Daoy (cell line): ENCODE results near the gene SCYL1. TPM values are rescaled to one million over a fixed set of nuclear protein-coding genes. Genes with fewer than 3 reads are reported as not detected.

Experiments used
- DNase-seq: peaks from one replicate; pipeline ENCODE4 v3.0.0-alpha.2; 2015; ENCODE audit warnings: low read depth
- total RNA-seq: library from RNA; depleted of rRNA; stranded (reverse); fragments of >200 nt; shearing (Covaris generic); gene quantifications from 2 replicates; pipeline ENCODE4 v1.2.3, GENCODE V29; 2014

Gene SCYL1
- total RNA-seq, 1 experiment from 2014 or later: 69.4 TPM

DNA sequence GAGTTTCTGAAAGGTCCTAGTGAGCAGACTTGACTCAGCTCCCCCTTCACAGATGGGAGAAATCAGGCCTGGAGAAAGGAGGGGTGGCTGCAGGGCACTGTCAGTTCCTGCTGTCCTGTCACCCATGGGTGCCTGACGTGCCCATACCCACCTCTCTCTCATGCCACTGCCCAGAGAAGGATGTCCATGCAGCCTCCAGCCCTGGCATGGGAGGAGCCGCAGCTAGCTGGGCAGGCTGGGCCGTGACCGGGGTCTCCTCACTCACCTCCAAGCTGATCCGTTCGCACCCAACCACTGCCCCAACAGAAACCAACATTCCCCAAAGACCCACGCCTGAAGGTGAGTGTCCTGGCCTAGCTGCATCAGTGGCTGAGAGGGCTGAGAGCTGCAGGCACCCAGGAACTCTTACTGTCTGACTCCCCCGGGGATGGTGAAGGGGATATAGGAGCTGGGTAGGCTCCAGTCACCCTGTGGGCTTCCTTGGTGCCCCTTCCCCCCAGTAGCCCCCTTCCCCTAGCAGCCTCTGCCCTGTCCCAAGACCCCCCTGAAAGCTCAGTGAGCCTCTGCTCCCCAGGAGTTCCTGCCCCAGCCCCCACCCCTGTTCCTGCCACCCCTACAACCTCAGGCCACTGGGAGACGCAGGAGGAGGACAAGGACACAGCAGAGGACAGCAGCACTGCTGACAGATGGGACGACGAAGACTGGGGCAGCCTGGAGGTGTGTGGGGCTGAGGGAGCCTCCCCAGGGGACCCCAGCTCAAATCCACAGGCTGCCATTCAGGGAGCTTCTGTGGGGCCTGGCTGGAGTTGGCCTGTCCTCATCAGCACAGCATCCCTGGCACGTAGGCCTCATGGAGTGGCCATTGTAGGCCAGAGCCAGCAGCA, 11.8 kb downstream of the SCYL1 start:
- DNase-seq: no peak

DNA sequence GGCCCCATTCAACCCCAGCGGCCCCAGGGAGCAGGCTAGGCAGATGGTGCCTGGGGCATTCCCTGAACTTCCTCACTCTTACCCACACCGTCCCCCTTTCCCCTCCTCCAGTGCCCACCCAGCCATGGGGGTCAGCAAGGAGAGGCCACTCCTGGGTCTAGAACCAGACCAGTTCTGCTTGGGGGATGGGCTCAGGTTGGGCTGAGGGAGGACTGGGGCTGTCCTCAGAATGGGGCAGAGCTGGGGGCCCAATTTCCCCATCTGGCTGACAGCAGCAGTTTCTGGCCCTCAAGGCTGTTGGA, 12.4 kb downstream of the SCYL1 start:
- DNase-seq: no peak

DNA sequence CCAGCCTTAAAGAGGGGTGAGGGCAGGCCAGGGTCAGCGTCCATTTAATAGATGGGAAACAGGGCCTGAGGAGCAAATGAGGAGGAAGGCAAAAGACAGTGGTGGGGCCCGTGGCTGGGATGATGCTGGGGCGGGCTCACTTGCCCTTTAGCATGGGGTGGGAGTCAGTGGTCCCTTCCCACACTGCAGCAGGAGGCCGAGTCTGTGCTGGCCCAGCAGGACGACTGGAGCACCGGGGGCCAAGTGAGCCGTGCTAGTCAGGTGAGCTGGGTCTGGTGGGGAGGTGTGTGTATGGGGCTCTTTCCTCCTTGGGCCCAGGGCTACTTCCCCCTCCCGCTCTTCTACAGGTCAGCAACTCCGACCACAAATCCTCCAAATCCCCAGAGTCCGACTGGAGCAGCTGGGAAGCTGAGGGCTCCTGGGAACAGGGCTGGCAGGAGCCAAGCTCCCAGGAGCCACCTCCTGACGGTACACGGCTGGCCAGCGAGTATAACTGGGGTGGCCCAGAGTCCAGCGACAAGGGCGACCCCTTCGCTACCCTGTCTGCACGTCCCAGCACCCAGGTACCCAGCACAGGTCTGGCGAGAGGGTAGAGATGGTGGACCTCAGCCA, 12.8 kb downstream of the SCYL1 start:
- no peak for DNase-seq

DNA sequence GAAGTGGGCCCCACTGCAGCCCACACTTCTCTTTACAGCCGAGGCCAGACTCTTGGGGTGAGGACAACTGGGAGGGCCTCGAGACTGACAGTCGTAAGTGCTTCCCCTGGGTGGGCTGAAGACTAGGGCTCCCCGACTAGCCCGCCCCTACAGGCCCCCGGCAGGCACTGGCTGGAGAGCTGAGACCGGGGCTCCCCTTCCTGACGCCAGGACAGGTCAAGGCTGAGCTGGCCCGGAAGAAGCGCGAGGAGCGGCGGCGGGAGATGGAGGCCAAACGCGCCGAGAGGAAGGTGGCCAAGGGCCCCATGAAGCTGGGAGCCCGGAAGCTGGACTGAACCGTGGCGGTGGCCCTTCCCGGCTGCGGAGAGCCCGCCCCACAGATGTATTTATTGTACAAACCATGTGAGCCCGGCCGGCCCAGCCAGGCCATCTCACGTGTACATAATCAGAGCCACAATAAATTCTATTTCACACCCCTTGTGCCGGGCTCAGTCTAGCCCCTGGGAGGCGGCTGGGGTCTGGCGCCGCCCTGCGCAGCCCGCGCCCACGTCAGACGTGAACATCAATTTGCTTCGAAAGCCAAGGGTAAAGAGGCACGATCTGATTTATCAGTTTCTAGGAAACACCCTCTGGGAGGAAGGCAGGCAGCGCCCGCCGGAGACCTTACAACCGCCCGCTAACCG, 13.5 kb downstream of the SCYL1 start:
- no peak for DNase-seq

DNA sequence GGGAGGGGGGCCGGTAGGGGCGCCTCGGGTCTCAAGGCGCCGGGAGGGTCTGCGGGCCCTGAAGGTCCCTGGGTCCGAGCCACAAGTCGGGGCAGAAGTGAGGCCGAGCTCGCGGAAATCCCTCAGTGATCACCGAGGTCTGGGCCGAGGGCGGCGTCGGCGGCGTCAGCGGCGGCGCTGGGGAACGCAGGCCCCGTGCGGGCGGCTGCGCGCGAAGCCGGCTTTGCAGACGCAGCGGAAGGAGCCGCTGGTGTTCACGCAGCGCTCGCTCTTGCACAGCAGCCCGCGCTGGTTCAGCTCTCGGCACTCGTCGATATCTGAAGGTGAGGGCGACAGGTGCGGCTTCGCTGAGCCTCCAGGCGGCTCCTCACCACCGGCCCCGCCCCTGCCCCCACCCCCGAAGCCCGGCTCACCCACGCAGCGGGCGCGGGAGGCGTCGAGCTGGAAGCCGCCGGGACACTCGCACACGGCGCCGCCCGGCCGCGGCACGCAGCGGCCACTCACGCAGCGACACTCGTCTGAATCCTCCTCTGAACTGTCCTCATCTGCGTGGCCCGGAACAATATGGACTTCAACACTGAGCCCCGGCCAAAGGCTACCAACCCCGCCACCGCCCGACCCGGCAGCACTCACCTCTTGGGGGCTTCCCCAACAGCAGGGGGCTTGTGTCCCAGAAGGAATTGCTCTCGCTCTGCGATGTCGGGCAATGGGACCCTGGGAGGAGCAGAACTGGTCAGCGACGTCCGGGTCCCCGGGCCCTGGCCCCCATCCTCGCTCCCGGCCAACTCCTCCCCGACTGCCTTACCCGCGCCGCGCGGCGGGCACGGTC, 14.2 kb downstream of the SCYL1 start:
- DNase-seq: no peak

DNA sequence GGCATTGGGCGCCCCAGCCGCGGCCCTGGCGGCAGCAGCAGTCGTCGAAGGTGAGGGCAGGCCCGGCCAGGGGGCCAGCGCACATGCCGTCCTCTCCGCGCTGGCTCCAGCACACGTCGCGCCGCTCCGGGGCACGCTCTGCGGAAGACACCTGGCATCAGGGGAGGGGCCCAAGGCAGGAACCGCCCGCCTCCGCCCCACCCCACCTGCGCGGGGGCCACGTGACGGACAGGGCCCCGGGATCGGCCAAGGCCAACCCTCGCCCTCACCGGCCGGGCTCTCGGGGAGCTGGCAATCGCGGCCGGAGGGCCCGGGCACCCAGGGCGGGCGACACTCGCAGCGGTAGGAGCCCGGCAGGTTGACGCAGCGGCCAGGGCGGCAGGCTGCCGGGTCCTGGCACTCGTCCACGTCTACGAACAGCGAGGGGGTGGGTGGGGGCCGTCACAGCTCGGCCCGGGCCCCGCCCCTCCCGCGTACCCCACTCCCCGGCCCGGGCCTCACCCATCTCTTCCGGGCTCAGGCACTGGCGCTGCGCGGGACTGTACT, 14.9 kb downstream of the SCYL1 start:
- no peak for DNase-seq

DNA sequence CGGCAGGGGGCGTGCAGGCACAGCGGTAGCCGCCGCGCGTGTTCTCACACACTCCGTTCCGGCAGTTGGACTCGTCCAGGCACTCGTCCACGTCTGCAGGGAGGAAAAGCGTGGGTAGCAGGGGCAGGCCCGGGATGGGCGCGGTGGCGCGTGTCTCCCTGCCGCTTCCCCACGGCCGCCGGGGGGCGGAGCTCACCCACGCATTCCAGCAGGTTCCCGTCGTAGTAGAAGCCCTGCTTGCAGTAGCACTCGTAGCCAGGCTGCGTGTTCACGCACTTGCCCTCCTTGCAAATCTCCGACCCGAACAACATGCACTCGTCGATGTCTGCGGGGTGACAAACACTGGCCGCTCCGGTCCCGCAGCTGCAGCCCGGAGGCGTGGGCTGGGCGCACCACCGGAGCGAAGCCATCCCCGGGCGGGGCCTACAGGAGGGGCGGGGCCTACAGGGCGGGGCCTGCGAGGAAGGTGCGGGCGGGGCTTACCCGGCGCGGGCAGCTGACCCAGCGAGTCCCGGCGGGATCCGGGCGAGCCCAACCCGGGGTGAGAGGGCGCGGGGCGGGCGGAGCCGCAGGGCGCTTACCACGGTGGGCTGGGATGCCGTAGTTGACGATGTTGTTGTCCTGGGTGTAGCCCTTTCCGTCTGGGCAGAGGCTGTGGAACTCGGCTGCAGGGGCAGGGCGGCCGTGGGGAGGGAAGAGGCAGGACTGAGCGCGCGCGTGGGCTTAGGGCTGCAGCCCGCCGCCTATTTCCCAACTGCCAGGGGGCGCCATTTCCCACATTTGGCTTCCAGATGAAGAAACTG, 15.6 kb downstream of the SCYL1 start:
- peak; percentile 93 for DNase-seq

DNA sequence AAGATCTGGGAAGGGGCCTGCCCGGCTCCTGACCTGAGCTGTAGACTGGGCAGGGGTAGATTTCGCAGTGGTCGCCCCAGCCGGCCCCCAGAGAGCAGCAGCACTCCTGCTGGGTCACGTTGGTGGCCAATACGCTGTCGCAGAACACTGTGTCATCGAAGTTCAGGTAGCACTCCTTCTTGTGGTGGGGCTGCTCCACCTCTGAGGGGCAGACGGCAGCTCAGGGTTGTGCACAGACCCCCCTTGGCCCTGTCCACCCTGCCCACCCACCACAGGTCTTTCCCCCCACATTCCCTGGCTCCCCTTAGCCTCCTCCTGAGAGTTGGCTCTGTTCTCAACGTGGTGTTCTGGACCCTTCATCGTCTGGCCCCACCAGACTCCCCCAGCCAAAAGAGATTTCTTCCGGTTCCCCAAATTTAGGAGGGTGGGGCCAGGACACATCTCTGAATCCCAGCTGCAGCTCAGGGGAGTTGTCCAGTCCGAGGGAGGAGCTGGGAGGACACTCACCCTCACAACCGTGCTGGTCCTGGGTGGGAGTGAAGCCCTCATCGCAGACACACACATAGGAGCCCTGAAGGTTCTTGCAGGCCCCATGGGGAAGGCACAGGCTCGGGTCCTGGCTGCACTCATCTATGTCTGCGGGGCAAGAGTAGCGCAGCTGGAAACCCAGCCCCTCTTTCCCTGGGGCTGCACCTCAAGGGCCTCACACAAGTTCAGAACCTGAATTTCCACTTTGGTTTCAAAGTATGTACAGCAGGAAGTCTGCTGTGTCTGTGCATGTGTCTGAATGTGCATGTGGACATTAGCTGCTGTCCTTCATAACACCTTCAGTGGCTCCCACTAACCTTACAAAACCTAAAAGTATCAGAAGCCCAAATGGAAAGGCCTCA, 16.5 kb downstream of the SCYL1 start:
- no peak for DNase-seq

DNA sequence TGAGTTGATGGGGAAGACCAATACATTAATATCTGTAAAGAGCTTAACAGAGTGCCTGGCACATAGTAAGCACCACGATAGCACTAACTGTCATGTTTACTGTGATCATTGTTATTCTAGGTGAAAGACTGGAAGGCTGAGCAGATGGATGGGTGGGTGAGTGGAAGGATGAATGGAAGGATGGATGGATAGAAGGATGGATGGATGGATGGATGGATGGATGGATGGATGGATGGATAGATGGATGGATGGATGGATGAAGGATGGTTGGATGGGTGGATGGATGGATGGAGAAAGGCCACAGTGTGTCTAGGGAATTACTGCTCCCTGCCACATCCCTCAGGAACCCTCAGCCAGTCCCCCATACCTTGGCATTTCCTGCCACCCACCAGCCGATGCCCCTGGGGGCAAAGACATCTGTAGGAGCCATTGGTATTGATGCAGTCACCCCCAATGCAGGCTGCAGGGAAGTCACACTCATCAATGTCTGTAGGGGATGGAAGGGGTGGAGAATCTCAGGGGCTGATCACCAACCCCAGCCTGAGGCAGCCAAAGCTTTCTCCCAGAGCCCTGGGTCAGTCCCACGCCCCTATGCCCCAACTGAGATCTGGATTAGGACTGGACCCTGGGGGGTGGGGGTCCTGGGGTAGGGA, 18.0 kb downstream of the SCYL1 start:
- DNase-seq: no peak

DNA sequence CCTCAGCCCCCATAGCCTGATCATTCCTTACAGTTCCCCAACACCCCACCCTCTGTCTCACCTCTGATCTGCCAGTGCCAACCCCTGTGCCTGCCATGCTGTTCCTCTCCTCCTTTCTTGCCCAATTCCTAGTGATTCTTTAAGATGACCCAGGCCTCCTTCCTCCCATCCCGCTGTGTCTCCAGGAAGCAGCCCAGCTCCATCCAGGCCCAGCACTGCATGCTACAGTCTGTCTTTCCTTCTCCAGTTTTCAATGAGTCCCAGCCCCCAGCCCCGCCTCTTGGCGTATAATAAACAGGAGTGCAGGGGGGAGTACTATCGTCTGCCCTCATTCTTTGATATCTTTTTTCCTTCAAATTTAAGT, 21.0 kb downstream of the SCYL1 start:
- DNase-seq: no peak

DNA sequence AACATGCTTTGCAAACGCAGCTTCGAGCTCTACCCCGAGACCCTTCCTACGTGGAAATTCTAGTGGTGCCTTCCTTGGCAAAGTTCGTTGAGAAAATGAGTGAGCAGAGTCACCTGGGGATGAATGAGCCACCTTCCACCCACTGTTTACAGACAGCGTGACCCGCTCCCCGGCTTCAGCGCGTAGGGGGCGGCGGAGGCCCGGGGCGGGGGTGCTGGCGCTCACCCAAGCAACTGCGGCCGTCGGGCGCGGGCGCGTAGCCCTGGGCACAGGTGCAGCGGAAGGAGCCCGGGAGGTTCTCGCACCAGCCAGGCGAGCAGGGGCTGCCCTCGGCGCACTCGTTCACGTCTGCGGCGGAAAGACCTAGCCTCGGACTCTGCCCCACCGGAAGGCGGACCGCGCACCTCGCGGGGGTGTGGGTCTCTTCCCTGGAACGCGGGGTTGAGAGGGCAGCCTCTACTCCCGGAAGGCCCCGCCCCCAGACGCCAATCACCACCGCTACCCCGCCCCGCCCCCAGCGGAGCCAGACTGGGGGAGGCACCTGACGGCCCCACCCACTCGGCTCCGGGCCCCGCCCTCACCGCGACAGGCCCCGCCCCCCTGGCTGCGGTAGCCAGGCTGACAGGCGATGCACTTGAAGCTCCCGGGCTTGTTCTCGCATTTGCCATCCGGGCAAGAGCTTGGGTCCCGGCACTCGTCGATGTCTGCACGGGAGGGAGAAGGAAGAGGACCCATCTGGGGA, 21.5 kb downstream of the SCYL1 start:
- peak; percentile 51 for DNase-seq

DNA sequence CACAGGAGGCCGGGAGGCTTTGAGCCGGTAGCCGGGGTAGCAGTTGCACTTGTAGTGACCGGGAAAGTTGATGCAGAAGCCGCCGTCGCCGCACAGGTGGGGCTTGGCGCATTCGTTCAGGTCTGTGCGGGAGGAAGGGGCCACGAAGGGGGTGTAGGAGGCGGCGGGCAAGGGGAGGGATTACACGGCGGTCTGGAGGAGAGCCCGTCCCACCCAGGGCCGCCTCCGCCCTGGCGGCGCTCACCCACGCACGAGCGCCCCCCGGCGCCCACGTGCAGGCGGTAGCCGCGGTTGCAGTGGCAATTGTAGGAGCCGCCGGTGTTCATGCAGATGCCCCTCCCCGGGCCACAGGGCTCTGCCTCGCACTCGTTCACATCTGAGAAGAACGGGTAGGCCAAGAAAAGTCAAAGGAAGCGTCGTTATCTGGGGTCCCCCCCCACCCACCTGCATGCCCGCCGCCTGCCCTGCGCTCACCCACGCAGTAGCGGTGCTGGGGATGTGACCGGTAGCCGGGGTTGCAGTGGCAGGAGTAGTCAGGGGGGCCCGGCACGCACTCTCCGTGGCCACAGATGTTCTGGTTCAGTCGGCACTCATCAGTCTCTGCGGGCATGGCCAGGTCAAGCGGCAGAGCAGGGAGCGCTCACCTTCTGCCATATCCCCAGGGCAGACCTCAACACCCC, 22.7 kb downstream of the SCYL1 start:
- no peak for DNase-seq

DNA sequence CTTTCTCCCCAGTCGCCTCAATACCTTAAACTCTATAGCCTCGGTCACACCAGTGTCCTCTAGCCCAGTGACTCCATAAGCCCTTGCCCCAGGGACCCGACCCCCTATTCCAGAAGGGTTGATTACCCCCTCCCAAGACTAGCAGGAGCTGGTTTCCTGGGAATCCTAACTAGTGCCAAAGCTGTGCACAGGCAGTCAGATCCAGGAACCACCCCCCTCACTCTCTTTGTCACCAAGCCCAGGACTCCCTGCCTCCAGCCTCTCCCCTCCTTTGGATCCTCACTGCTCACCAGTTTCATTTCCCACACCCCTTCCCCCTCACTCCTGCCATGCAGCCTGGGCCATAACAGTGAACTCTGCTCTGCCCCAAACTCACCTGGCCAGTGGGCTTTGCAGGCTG, 23.5 kb downstream of the SCYL1 start:
- no peak for DNase-seq

DNA sequence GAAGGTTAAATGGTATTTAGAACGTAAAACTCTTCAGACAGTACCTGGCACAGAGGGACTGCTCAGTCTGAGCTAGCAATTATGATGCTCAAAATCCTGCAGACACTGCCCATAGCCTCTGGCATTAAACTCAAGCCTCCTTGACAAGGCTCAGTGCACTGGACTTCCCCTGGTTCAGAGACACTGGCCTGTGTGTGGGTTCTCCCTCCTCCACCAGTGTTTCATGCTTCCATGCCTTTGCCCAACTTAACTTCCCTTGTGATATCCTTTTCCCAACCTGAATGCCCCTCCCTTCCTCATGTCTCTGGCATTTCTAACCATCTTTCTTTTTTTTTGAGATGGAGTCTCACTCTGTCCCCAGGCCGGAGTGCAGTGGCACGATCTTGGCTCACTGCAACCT, 24.2 kb downstream of the SCYL1 start:
- no peak for DNase-seq

DNA sequence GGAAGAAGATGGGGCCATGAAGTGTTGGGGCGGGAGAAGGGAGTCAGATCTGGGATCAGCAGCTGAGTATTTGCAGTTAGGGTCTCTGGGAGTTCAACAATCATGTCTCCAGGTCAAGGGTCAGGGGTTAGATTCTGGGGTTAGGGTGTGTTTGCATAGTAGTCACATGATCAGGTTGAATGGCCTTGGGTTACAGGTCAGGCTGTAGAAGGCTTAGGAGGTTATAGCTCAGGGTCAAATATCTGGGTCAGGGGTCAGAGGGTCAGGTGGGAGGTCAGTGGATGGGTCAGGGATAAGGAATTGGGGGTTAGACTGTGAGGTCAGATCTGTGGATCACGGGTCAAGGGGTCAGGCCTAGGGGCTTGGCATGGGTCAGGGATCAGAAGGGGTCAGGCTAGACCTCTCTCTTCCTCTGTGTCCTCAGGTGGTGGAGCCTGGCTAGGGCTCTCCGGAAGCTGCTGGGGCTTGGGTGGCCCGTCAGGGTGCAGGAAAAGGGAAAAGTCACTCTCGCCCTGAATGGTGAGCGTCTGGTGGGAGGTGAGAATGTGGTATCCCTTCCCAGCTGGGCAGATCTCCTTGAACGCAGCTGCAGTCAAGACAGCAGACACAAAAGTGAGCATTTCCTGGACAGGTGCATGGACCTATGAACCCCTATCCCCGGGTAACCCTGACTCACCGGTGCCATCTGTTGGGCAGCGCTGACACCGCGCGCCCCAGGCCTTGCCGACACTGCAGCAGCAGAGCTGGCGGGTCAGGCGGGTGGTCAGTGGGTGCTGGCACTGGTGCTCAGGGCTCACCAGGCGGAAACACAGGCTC, 26.9 kb downstream of the SCYL1 start:
- no peak for DNase-seq

DNA sequence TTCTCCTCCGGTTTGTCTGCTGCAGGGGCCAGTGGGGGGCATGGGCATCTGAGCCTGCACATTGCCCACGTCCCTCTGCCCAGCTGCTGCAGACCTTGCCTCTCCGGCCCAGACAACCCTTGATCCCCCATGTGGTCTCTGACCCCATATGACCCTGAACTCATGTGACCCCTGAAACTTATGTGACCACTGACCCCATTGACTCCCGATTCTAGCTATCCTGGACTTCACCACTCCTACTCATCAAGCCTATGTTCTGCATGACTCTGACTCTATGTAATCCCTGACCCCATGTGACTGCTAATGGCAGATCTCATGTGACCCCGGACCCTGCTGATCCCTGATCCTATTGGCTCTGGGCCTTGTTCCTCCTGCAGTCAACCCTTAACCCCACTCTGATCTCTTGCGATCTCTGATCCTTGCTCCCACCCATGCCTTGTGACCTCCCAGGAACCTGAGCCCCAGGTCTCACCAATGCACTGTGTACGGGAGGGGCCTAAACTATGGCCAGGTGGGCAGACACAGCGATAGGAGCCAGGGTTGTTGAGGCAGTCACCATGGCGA, 27.6 kb downstream of the SCYL1 start:
- DNase-seq: no peak
